NCI-H2107 treated with DMSO at 0.1 percent for 48 hours (cell line): ENCODE measurements around the gene PLEKHA5.
"Not testable (repeated sequence)": the region's sequence is repeated elsewhere in the genome, so short reads cannot be mapped to it uniquely, and the experiment has no call there.

Source experiments
- DNase-seq: peaks from one replicate; lab custom pipeline; 2025; ENCODE audit not compliant: unreplicated experiment; lab: John Stamatoyannopoulos, UW

The PLEKHA5 gene

DNA sequence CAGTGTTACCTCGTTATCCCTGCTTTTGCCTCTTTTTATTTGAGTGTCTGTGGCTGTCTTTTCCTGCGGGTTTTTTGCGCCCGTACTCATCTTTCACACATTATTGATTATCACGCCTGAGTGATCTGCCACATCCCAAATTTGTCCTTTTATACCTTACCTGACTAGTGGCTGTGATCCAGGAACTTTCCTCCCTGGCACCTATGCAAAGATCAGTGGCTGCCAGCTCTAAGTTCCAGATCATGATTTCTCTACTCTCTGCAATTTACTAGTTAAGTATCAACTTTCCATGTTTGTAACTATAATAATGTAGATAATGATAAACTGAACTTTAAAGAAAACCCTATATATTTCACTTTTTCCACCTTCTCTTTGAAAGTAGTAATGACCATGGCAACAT is 36.9 kb downstream of the PLEKHA5 start:
- no peak for DNase-seq

DNA sequence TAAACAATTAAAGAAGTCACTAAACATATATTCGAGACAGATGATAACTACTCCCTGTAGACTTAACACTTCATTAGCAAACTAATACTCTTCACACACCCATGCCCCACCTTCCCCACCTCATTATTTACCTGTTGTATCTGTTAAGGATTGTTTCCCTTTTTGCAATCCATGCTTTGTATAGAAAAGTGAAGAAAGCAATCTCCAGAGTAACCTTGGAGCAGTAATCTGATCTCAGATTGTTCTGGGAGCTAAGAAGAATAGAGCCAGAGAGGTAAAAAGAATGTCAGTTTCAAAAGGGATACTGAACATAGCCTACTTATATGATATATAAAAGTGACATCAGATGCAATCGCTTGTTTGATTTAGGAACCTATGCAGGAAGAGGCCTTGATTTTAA is 37.4 kb downstream of the PLEKHA5 start:
- no peak for DNase-seq

DNA sequence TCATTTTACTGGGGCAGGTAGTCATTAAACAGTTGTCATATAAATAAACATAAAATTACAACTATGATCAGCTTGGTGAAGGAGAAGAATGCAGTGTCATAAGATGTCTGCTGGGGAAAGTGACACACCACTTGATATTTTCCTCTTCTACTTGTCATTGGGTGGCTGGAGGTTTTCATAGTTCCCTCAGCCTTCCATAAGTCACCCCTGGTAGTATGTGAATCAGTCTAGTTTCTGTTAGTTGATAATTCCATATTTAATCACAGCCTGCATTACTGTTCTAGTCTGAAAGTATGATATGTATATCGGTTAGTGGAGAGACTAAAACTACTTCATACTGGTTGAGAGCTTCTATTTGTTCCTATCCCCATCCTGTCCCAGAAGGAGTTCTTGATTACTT is 38.2 kb downstream of the PLEKHA5 start:
- no peak for DNase-seq

DNA sequence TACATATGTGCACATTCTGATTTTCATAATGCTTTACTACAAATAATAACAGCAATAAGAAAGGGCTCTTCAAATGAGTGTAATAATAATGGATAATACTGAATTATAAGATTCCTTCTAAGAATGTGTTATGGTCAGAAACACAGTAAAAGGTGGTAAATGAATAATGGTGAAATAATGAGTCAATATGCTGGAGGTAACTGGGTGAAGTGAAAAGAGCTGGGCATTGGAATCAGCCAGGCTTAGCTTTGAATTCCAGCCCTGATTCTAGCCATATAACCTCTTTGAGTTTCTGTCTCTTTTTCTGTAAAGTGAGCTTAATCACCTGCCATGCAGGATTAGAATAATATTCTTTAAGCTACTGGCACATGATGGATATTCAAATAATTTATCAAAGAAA is 39.1 kb downstream of the PLEKHA5 start:
- DNase-seq: no peak

DNA sequence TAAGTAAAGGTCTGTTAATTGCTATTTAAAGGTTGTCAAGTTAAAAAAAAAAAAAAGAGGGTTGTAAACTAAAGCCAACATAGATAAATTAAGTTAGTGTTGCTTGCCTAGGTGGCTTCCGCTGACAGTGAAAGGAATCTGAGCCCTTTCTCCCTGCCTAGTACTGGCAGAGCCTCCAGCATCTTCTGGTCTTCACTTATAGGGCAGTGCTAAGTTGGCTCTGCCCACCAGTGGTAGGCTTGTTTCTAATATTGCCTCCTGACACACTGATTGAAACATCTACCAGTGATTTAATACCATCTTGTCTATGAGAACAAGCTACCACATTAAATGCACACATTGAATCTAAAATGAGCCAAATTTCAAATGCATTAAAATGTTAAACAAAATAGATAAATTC is 39.7 kb downstream of the PLEKHA5 start:
- no peak for DNase-seq

DNA sequence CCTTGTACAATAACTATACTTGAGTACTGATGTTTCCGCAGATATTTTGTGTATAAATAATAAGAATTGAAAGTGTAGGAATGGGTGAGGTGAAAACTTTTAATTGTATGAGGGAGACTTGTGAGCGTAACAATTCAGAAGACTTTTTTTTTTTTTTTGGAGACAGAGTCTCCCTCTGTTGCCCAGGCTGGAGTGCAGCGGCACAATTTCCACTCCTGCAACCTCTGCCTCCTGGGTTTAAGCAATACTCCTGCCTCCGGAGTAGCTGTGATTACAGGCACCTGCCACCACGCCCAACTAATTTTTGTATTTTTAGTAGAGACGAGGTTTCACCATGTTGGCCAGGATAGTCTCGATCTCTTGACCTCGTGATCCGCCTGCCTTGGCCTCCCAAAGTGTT is 40.8 kb downstream of the PLEKHA5 start:
- DNase-seq: not testable (repeated sequence)

DNA sequence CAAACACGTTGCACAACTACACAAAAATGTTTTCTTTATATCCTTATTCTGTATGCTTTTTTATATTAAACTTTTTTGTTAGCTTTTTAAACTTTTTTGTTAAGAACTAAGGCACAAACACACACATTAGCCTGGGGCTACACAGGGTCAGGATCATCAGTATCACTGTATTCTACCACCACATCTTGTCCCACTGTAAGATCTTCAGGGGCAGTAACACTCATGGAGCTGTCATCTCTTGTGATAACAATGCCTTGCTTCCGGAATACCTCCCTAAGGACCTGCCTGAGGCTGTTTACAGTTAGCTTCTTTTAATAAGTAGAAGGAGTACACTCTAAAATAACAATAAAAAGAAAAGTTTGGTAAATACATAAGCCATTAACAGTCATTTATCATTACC is 42.2 kb downstream of the PLEKHA5 start:
- DNase-seq: no peak

DNA sequence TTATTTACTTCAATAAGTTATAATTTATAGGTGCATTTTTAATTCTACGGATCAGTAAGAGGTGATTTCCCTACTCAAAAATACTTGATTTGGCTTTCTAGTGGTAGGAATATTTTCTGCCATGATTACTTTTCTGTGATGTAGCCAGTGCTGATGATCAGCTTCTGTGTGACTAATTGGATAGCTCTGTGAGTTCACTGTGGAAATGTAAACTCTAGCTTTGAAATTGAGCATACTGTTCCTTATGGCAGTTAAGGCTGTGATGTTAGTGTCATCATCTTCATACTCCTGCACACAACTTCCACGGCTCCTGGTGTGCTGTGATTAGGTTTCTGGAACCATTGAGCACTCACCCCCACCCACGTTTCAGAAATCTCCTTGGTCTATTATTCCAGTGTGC is 48.2 kb downstream of the PLEKHA5 start:
- no peak for DNase-seq

DNA sequence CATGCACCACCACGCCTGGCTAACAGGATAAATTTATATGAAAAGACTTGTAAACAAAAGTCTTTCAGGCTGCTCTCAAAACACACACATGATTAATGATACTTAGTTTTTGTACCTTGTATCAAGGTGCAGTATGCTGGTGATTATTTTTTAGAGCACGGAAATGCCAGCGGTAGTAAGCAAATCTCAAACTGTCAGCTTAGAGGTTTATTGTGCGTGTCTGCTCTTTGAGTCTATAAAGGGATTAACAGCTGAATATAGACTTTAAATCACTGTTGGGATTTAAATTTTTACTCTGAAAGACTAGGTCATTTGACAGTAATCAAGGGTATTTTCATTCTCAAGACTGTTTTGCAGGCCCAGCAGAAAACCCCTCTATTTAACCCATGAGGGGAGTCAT is 50.5 kb downstream of the PLEKHA5 start:
- no peak for DNase-seq

DNA sequence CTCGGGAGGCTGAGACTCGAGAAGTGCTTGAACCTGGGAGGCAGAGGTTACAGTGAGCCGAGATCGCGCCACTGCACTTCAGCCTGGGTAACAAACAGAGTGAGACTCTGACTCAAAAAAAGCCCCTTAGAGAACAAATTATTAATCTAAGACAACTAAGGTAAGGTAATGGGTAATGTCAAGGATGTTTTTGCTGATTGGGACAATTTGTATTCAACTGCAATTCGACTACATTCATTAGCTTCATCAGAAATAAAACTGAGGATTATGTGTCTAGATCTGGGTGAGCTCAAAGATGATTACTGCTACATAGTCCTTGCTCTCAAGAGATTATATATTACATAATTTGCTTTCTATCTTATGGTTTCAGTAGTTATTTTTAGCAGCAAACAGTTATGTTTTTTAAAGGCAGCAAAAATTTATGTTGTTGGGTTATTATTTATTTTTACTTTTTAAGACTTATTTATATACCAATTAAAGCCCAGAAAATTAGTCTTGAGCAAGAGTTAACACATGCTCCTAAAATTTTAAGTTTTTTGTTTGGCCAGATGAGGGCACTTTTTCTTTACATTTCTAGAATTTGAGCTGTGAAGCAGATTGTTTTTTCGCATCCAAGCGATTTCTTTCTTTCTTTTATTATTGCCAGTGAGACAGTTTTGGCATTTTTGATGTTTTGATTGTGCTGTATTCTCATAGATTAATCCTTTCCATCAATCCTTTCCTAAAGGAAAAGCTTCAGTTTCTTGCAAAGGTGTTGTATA is 52.3 kb downstream of the PLEKHA5 start:
- DNase-seq: no peak

DNA sequence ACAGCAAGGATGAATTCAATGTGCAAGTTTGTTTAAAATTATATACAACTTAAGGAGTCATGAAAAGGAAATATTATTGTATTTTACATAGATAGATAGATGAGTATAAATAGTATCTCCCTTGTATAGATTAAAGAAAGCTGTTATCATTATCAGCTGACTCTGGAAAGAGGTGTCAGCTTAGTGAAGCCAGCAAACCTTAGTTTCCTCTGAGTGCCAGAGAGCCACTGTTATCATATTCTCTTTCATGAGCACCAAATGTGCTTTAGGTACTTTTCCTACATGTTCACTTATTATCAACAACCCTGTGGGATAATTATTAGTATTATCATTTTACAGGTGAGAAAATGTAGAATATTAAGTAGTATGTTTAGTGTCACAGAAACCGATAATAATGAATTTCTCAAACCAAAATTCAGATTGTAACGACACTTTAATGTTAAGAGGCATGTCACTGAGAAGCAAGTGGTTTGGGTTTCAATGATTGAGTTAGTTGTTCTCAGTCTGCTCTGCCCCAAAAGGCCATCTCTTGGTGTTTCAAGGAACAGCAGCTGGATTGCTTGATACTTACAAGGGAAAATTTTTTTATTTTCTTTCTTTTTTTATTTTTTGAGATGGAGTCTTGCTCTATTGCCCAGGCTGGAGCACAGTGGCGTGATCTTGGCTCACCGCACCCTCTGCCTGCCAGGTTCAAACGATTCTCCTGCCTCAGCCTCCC is 53.7 kb downstream of the PLEKHA5 start:
- DNase-seq: no peak

DNA sequence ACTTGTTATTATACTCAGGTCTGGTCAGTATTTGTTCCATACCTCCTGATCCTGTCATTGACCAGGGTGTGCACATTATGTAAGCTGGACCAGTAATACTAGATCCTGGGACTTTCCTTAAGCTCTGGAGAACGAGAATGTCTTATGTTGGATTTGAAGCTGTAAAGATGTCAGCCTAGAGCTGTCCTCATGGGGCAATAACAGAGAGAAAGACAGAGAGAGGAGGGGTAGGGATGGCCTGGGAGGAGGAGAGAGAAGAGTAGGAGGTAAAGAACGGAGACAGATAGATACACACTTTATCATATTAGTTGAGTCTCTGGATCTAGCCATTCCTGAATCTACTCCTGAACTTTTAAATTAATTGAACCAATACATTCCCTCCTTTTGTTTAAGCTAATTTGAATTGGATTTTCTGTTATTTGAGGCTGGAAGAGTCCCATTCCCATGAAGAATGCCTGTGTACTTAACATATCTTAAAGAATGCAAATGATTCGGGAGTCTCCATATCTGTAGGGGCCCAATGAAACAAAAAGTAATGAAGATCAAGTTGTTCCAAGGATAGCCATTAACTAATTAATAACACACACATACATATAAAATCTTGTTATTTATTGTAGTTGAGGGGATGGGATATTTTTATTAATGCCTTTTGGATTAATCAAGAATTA is 55.9 kb downstream of the PLEKHA5 start:
- no peak for DNase-seq

DNA sequence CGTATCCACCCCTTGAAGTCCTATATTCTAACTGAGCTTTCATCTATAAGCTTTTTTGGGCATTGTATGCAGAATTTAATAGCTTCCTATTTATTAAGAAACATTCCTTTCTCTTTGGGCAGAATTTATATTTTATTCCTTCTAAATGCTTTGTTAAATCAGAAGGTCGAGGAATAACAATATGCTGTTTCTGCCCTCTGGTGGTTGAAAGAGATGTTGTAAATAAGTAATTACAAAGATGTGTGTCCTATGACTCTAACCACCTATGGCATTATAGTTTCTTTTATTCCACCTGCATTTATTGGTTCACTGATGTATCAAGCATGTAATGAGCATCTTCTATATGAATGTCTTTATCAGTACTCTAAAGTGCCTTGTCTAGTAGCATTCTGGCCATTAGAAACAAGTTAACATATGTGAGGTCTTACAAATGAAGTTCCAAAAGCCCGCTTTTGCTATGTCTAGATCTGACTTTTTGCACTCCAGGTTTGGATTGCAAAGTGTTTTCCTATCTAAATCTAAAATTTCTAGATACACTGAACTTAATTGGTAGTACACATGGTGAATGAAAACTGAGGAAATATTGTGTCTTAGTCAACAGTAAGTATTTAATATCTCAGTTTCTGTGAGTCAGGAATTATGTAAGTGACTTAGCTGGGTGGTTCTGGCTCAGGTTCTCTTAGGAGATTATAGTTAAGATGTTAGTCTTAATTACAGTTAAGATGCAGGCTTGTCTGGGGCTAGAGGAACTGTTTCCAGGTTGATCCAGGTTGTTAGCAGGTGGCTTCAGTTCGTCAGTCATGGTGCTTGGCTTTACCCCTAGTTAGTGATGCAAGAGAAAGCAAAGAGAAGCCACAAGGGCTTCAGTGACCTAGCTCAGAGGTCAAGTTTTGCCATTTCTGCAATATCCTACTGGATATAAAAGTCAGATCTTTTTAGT is 57.5 kb downstream of the PLEKHA5 start:
- peak; percentile 34 for DNase-seq

DNA sequence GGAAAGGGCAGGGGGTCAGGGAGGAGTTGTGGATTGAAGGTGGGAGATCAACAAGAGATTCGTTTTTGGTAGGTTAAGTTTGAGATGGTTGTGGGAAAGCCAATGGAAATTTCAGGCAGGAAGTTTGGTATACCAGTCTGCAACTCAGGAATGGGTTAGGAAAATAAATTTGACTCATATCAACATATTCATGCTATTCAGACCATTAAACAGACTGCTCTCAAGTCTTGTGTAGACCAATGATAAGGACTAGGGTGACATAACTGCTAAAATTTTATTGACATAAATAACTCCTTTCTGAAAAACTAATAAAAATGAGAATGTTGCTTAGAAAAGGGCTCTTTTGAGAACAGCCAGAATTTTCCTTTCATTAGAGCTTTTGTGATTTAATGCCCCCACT is 60.0 kb downstream of the PLEKHA5 start:
- no peak for DNase-seq

DNA sequence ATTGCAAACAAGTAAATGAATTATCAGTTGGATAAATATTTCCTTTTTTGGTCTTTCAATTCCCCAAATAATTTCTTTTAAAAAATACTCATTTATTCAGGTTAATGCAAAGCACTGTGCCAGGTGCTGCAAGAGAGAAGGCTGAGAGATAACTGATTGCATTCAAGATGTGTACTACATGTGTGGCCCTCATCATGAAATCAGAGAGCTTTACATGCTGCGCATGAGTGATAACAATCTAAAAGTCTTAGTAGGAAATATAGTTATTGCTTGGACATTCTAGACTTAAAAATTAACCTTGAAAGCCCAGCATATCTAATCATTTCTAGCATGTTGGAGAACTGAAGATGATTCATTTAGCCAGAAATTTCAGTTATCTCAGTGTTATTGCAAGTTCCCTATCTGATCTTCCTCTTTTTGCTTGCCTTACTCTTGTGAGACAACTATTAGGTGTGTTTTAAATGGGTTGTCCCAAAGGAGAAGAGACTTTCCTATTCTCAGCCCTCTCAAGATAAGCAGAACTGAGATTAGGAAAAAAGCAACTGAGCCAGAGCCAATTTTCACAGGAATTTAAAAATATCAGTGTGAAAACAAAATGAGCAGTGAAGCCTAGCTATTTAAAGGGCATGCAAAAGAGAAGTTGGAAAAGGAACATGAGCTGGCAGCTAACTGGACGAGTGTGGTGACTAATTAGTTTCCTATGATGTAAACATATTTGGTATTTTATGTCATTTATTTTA is 60.9 kb downstream of the PLEKHA5 start:
- DNase-seq: no peak

DNA sequence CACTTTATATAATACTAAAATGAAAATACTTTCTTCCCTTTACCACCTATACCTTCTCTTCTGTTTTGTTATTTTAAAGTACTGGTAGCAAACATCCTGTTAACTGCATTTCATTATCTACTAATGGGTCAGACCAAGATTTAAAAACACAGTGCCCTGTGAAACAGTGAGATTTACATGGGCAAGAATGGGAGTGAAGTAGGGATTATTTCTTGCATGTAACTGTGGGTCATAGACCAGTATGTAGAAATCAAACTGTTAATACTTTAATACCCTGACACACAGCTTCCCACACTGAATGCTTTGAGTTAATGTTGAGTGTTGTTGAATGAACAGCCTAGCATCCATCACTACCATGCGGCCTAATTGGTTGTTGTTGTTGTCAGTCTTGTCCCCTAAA is 61.6 kb downstream of the PLEKHA5 start:
- no peak for DNase-seq

DNA sequence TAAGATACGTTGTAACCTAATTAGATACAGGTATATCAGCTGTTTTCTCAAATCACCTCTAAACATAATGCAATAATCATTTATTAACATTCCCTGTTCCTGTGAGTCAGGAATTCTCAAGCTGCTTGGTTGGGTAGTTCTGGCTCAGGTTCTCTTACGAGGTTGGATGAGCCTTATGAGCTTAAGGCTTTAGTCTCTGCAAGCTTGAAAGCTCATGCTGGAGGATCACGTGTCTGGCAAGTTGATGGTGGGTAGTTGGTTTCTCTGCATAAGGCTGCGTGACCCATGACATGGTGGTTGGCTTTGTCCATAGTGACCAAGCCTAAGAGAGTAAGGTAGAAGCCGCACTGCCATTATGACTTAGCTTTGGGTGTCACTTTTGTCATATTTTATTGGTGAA is 62.0 kb downstream of the PLEKHA5 start:
- no peak for DNase-seq

DNA sequence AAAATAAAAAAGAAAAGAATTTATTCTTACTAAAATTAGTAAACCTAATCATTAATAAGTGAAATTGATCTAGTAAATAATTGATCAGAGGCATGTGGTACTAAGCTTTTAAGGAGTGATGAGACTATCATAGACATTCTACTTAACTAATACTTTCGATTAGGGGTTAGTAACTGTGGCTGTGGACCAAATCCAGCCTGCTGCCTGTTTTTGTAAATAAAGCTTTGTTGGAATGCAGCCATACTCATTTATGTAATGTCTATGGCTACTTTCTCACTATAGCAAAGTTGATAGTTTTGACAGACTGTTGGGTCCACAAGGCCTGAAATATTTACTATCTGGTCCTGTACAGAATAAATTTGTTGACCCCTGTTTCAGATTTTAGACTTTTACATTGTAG is 63.2 kb downstream of the PLEKHA5 start:
- DNase-seq: no peak

DNA sequence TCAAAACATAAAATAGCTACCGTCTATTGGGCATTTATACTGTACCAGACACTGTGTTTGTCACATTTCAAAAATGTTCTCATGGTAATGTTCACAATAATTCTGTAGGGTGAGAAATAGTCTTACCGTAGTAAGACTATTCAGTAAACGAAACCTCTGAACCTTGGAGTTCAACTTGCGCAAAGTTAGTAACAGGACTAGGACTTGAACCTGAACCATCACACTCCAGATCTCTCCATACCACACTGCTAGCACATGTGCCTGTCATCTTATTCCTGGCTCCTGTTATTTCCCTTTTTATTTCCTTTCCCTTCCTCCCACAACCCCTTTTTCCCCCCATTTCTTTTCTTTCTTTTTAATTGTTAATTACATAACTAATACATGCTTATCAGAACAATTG is 65.4 kb downstream of the PLEKHA5 start:
- DNase-seq: no peak

DNA sequence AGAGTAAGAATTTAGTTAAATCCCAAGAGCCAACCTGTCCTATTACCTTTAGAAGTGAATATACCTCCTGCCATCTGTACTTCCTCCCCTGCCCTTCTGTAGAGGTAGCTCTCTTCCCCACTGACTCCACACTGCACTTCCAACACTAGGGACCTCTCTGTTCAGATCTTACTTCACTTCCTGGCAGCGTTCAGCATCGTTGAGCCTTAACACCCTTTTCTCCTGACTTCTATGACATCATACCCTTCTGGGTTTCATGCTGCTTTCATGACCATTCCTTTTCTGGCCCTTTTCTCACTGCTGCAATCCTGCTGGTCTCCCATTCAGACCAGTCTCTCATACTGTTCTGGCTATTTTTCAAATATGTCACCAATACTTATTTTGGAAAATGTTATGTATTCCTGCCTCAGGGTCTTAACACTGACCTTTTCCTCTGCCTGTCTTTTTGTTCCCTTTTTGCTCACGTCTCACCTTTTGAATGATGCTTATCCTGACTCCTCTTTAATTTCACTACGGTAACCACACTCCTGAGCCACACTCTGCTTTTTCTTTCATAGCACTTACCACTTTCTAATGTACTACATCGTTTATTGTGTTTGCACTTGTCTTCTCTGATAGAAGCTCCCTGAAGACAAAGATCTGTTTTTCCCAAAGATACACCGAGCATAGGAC is 67.6 kb downstream of the PLEKHA5 start:
- no peak for DNase-seq
